MG63 (cell line): Measurements from ENCODE around the gene DCAF17. TPM values are rescaled to one million over a fixed set of nuclear protein-coding genes. Genes with fewer than 3 reads are reported as not detected.

Source experiments
- DNase-seq: peaks from one replicate; pipeline ENCODE4 v3.0.0-alpha.2; 2020
- H3K27me3 ChIP-seq: fragments of 250-450 bp; sonication (Bioruptor Pico); 2 replicates; pipeline ENCODE4 v1.5.1; 2020; ENCODE audit warnings: mild to moderate bottlenecking, moderate library complexity
- H3K36me3 ChIP-seq: fragments of 250-450 bp; sonication (Bioruptor Pico); 2 replicates; pipeline ENCODE4 v1.5.1; 2020; ENCODE audit warnings: mild to moderate bottlenecking, moderate library complexity
- H3K4me3 ChIP-seq: fragments of 250-450 bp; sonication (Bioruptor Pico); 2 replicates; pipeline ENCODE4 v1.5.1; 2020; ENCODE audit warnings: mild to moderate bottlenecking, moderate library complexity
- H3K9me3 ChIP-seq: fragments of 250-450 bp; sonication (Bioruptor Pico); 2 replicates; pipeline ENCODE4 v1.5.1; 2020; ENCODE audit warnings: mild to moderate bottlenecking, moderate library complexity
- total RNA-seq: library from RNA; depleted of rRNA; stranded (reverse); fragments of >200 nt; shearing (Covaris generic); gene quantifications from 2 replicates; pipeline ENCODE4 v1.2.3, GENCODE V29; 2014; ENCODE audit warnings: low replicate concordance; rRNA removed

Gene DCAF17, protein sequence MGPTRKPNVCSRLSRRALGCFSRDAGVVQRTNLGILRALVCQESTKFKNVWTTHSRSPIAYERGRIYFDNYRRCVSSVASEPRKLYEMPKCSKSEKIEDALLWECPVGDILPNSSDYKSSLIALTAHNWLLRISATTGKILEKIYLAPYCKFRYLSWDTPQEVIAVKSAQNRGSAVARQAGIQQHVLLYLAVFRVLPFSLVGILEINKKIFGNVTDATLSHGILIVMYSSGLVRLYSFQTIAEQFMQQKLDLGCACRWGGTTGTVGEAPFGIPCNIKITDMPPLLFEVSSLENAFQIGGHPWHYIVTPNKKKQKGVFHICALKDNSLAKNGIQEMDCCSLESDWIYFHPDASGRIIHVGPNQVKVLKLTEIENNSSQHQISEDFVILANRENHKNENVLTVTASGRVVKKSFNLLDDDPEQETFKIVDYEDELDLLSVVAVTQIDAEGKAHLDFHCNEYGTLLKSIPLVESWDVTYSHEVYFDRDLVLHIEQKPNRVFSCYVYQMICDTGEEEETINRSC
- 13.8 and 29.8 TPM in 2 replicates for total RNA-seq

DNA sequence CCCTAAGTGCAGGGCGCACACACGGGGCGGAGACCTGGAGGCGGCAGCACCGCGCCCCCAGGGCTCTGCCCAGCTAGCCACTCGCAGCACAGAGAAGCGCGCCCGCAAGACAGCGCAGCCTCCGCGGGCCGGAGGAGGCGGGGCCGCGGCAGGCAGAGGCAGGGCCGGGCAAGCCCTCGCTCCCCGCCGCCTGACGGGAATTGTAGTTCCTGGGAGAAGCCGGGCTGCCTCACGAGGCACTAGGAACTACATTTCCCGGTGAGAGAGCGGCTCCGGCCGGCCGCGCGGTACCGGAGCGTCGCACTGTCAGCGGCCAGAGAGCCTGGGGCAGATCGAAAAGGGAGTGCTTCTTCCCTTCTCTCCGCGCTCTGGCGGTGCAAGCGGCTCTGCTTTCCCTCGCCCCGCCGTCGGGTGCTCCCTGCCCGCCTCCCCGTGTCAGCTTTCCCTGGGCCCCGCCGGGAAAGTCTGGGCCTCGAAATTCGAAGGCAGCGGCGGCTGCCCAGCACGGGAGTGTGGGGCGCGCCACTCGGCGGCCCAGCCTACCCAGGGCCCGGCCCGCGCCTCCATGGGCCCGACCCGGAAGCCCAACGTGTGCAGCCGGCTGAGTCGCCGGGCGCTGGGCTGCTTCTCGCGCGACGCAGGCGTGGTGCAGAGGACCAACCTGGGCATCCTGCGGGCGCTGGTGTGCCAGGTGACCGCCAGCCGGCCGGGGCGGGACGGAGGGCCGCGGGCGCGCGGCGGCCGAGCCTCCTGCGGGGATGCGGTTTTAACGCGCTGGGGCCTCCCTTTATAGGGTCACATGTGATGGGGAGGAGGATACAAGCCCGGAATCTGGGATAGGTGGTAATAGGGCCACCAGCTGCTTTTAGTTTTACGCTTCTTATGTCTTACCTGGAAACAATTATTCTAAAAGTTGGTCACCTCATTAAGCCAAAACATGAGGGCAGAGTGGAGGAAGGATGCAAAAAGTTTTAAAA lies at the start of gene DCAF17:
DCAF17 (plus strand) TSS at position 214 of the 977 bp plus-strand sequence; CDS start at position 566, 352 bp downstream.
- peak; percentile 98 for DNase-seq
- H3K27me3 ChIP-seq, result no peaks in the 10 kb centered on the region

DNA sequence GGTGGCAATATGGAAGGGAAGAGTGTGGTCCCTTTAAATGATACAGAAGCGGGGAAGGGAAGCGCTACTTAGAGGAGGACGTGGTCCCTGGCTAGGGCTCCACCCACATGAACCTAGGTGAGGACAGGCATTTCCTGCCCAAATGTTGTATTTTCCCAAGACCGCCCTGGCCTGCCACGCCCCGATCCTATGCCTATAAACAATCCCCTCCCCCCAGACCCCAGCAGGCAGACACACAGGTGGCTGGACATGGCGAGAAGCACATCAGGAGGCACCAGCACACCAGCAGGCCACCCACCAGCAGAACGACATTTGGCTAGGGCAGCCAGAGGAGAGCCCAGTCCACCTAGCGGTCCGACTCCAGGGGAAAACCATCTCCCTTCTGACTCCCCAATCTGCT lies 47.4 kb upstream of the DCAF17 start:
- no peaks in the 10 kb centered on the region for H3K27me3 ChIP-seq
- no peak overlapping the region for H3K4me3 ChIP-seq
- DNase-seq, result no peak
- H3K36me3 ChIP-seq, result peaks cover 19% of the 10 kb centered on the region
- no peaks in the 10 kb centered on the region for H3K9me3 ChIP-seq

More for the DNA sequence above, at the start of gene DCAF17:
- Histone ChIP-seq H3K36me3 (peaks cover 32% of the 10 kb centered on the region), H3K4me3 (peak within 1 kb of the TSS; percentile 75), H3K9me3 (peaks cover 18% of the 10 kb centered on the region)

DNA sequence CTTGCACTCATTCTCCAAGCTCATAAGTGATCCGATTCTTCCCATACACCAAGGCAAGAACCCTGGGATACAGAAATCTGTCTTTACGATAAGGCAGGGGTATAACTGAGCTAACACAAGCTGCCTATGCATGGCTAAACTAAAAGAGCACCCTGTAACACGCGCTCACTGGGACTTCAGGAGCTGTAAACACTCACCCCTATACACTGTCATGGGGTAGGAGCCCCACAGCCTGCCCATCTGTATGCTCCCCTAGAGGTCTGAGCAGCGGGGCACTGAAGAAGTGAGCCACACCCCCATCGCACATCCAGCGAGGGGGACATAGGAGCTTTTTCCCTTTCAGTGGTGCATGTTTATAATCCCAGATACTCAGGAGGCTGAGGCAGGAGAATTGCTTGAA lies 47.0 kb upstream of the DCAF17 start:
- Histone ChIP-seq H3K4me3 (no peak overlapping the region), H3K36me3 (peaks cover 18% of the 10 kb centered on the region), H3K9me3 (no peaks in the 10 kb centered on the region), H3K27me3 (no peaks in the 10 kb centered on the region)
- DNase-seq, result no peak

DNA sequence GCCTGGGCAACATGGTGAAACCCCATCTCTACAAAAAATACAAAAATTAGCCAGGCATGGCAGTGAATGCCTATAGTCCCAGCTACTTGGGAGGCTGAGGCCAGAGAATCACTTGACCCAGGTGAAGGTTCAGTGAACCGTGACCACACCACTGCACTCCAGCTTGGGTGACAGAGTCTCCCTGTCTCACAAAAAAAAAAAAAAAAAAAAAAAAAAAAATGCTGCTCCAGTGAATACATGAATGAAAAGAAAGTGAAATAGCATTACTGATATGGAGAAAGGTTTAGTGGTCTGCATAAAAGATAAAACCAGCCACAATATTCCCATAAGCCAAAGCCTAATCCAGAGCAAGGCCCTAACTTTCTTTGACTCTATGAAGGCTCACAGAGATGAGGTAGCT lies 44.7 kb upstream of the DCAF17 start:
- no peaks in the 10 kb centered on the region for H3K27me3 ChIP-seq
- no peak for DNase-seq
- H3K36me3 ChIP-seq, result peaks cover 14% of the 10 kb centered on the region
- H3K4me3 ChIP-seq, result no peak overlapping the region
- no peaks in the 10 kb centered on the region for H3K9me3 ChIP-seq

DNA sequence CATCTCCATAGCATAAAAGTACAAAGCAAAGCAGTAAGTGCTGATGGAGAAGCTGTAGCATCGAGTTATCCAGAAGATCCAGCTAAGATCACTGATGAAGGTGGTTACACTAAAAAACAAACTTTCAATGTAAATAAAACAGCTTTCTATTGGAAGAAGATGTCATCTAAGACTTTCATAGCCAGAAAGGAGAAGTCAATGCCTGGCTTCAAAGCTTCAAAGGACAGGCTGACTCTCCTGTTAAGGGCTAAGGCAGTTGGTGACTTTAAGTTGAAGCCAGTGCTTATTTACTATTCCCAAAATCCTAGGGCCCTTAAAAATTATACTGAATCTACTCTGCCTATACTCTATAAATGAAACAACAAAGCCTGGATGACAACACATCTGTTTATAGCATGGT lies 44.2 kb upstream of the DCAF17 start:
- Histone ChIP-seq H3K27me3 (no peaks in the 10 kb centered on the region), H3K9me3 (no peaks in the 10 kb centered on the region), H3K36me3 (peaks cover 14% of the 10 kb centered on the region), H3K4me3 (no peak overlapping the region)
- DNase-seq, result no peak

DNA sequence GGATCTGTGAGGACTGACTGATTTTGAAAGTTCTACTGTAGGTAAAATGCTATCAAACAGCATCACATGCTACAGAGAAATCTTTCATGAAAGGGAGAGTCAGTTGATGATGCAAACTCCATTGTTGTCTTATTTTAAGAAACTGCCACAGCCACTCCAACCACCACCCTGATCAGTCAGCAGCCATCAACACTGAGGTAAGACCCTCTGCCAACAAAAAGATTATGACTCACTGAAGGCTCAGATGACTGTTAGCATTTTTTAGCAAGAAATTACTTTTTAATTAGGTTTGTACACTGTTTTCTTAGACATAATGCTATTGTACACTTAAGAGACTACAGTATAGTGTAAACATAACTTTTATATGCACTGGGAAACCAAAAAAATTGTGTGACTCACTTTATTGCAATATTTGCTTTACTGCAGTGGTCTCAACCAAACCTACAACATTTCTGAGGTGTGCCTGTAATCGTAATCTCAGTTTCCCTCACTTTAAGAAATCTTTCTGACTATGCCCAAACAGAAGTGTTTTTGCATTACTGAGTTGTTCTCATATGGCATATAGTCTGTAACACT lies 43.0 kb upstream of the DCAF17 start:
- Histone ChIP-seq H3K27me3 (no peaks in the 10 kb centered on the region), H3K9me3 (no peaks in the 10 kb centered on the region), H3K36me3 (peaks cover 14% of the 10 kb centered on the region), H3K4me3 (no peak overlapping the region)
- peak; percentile 79 for DNase-seq

DNA sequence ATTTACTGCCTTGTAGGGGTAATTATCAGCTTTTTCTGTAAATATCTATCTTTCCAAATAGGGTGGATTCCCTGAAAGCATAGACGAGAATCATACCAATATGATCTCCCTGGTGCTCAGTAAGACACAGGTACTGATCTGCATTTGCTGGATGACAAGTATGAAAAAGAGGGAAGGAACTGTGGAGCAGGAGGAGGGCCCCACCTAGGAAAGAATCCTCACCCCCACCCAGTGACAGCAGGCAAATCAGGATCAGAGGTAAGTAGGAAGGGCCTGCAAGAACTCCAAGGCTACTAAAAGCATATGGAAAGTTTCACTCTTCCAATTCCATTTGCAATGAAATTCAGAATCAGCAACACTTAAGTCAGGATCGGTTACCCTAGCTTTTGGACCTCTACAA lies 42.5 kb upstream of the DCAF17 start:
- DNase-seq, result peak; percentile 7
- peaks cover 17% of the 10 kb centered on the region for H3K36me3 ChIP-seq
- H3K9me3 ChIP-seq, result no peaks in the 10 kb centered on the region
- H3K27me3 ChIP-seq, result no peaks in the 10 kb centered on the region
- no peak overlapping the region for H3K4me3 ChIP-seq

DNA sequence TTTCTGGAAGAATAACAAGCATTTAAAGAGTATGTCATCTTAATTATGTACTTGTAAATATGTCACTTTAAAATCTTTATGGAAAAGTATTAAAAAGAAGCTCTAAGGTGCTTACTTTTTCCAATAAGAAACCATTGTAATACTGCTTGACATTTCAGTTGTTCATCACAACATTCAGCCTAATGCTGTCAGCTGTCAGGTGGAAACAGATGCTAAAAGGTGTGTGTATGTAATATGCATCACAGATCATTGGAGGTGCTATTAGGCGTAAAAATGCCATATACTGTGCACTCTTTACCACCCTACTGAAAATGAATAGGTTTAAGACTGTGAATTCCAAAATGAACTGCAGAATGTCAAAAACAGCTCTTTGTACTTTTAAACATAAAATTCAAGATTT lies 40.5 kb upstream of the DCAF17 start:
- no peak for DNase-seq
- Histone ChIP-seq H3K27me3 (no peaks in the 10 kb centered on the region), H3K36me3 (peaks cover 15% of the 10 kb centered on the region), H3K9me3 (peaks cover 2% of the 10 kb centered on the region; the same call in 1 of the 2 replicates), H3K4me3 (no peak overlapping the region)

DNA sequence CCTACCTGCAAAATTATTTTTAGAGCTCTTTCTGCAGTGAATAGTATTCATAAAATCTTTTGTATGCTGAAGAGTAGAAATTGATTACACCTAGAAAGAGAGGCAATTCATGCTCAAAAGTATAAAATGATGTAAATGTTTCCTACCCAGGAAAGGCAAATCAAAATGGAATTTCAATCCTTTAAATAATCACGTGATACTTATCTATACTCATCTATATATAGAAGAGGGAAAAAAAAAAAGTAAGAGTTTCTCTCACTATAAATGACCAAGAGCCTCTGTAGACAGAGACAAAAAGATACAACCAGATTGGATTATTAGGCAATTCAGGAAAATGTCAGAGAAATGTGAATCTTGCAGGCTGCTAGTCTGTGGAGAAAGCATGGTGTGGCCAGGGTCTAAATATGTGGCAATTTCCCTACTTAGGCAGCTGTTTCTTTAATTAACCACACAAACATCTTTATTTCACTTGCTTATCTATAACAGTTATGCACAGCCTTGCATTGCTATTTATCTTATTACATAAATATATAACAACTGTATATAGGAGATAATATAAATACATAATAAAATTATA lies 39.8 kb upstream of the DCAF17 start:
- H3K4me3 ChIP-seq, result no peak overlapping the region
- DNase-seq, result no peak
- no peaks in the 10 kb centered on the region for H3K27me3 ChIP-seq

DNA sequence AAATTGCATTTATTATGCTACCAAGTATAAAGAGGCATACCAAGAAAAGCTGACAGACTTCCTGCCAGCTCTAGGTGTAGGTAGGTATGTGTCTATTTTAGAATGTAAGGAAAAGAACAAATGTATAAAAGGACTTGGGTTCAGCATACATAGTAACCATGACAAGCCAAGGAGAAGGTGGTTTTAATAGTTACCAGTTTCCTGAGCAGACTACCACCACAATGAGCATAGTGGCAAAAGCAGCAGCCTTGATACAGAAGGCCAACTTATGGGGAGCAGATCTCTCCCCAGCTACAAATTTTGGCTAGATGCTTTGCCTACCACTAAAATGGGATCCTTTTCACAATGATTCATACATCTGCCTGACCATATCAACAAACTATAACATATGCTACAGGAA lies 34.7 kb upstream of the DCAF17 start:
- peaks cover 7% of the 10 kb centered on the region for H3K9me3 ChIP-seq
- DNase-seq, result no peak
- H3K27me3 ChIP-seq, result no peaks in the 10 kb centered on the region
- no peak overlapping the region for H3K4me3 ChIP-seq
- H3K36me3 ChIP-seq, result peaks cover 19% of the 10 kb centered on the region

More for the DNA sequence above, 39.8 kb upstream of the DCAF17 start:
- Histone ChIP-seq H3K9me3 (peaks cover 2% of the 10 kb centered on the region; the same call in 1 of the 2 replicates), H3K36me3 (peaks cover 14% of the 10 kb centered on the region)

DNA sequence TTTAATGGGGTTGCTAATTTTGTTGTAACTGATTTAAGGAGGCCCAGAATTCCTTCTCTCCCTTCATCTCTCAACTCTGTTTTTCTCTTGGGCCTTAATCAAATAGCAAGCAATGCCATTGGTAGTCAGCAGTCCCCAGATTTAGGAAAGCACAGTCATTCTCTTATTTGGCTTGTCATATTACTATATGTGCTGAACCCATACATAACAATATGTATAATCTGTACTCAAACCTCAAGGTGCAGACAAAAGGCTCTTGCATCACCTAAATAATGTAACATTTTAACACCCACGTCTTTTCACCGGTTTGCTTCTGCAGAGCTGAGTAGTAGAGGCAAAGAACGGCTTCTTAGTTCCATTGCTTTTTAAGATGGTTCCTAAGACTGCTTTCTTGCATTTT lies 33.6 kb upstream of the DCAF17 start:
- no peak overlapping the region for H3K4me3 ChIP-seq
- peaks cover 21% of the 10 kb centered on the region for H3K36me3 ChIP-seq
- no peak for DNase-seq

DNA sequence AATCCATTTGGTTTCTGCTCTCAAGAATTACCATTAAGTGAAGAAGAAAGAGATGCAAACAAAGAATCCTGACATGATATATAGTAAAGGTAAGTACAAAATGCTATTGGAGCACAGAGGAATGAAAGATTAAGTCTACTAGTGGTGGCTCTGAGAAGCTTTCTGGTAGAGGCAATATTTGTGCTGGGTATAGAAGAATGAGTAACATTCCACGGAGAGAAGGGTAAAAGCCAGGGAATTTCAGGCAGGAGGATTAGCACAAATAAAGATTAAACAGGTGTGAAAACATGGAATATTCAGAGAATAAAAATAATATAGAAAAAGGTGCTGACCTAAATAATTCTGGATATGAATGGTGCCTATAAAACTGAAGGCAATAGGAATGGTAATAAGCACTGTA lies 32.1 kb upstream of the DCAF17 start:
- no peaks in the 10 kb centered on the region for H3K27me3 ChIP-seq
- H3K9me3 ChIP-seq, result peaks cover 7% of the 10 kb centered on the region
- no peak for DNase-seq

More for the DNA sequence above, 33.6 kb upstream of the DCAF17 start:
- H3K9me3 ChIP-seq, result peaks cover 7% of the 10 kb centered on the region
- no peaks in the 10 kb centered on the region for H3K27me3 ChIP-seq

DNA sequence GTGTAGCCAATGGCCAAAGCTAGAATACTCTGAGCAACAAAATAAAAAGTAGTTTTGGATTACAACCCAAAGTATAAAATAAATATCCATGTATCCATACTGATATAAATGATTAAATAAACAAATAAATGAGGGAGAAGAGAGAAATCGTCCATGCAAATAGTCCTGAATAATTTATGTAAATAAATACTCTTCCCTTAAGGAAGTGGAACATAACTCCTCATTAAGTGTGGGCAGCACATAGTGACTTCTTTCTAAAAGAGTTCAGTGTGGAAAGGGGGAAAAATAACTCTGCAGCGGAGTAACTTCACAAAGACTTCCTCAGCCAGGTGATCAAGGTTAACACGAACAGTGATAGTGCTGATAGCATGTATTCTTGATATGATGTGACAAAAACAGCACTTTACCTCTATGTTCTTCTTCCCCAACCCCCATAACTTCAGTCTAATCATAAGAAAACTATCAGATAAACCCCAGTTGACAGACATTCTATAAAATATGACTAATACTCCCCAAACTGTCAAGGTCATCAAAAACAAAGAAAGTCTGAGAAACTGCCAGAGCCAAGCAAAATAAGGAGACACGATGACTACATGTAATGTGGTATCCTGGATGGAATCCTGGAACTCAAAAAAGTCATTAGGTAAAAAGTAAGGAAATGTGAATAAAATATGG lies 31.0 kb upstream of the DCAF17 start:
- Histone ChIP-seq H3K9me3 (peaks cover 7% of the 10 kb centered on the region), H3K36me3 (peaks cover 18% of the 10 kb centered on the region), H3K4me3 (no peak overlapping the region), H3K27me3 (no peaks in the 10 kb centered on the region)
- no peak for DNase-seq

More for the DNA sequence above, 32.1 kb upstream of the DCAF17 start:
- Histone ChIP-seq H3K4me3 (no peak overlapping the region), H3K36me3 (peaks cover 18% of the 10 kb centered on the region)

DNA sequence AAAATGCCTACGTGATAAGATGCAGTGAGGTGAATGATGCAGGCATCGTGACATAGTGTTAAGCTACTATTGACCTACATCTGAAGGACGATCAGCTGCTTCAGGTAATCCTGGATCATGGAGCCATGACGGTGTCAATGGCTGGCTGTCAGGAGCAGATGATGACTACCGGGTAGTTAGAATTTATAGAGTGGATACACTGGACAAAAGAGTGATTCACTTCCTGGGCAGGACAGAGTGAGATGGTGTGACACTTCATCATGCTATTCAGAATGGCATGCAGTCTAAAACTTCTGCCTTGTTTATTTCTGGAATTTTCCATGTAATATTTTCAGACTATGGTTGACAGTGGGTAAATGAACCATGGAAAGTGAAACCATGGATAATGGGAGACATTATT lies 29.8 kb upstream of the DCAF17 start:
- Histone ChIP-seq H3K9me3 (peaks cover 6% of the 10 kb centered on the region), H3K27me3 (no peaks in the 10 kb centered on the region), H3K4me3 (no peak overlapping the region), H3K36me3 (peaks cover 18% of the 10 kb centered on the region)
- peak; percentile 52 for DNase-seq

DNA sequence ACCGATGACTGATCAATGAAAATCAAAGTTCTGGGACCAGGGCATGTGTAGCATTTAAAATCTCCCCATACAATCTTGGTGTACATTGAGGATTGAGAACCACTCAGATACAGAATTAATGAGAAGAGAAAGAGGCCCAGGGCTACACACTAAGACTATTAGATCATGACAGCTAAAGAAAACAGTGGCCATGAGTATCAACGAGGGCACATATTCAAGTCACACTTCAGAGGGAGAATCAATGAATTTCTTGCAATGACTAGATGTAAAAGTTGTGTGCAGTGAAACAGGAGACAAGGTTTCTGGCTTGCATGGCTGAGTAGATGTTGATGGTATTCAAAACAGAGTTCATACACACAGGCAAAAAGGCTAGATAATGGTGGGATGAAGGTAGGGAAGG lies 29.3 kb upstream of the DCAF17 start:
- no peak for DNase-seq
- H3K4me3 ChIP-seq, result no peak overlapping the region
- peaks cover 6% of the 10 kb centered on the region for H3K9me3 ChIP-seq
- H3K27me3 ChIP-seq, result no peaks in the 10 kb centered on the region
- H3K36me3 ChIP-seq, result peaks cover 18% of the 10 kb centered on the region

DNA sequence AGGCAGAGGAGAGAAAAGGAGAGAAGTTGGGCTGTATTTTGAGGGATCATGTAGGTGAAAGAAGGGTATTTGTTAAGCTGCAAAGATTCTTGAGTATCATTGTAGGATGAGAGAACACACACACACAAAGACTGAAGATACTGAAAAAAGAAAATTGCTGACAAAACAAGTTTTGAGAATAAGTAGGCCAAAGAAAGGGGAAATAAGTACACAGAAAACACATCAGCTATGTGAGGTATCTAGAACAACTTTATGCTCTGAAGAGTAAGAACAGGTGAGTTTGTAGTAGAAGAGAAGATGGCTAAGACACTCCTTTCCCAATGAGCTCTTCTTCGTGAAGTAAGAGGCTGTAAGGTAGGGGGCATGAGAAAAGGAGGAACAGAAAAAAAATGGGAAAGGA lies 28.5 kb upstream of the DCAF17 start:
- H3K27me3 ChIP-seq, result no peaks in the 10 kb centered on the region
- DNase-seq, result no peak
- peaks cover 6% of the 10 kb centered on the region for H3K9me3 ChIP-seq
- H3K4me3 ChIP-seq, result no peak overlapping the region
- H3K36me3 ChIP-seq, result peaks cover 18% of the 10 kb centered on the region
